Tibial nerve (tissue), 3 donors: ENCODE results near the gene FXYD5.
"Not testable (repeated sequence)": the region's sequence is repeated elsewhere in the genome, so short reads cannot be mapped to it uniquely, and the experiment has no call there.

Experiments used
- CTCF ChIP-seq, 5 experiments: fragments of 200-600 bp in 3 of 5; fragments of 450-650 bp in 2 of 5; sonication (generic) in 3 of 5; IDR thresholded peaks; one replicate each; pipeline ENCODE4 v1.5.1; 2016 to 2019; ENCODE audit warnings: antibody characterized with exemption in 5 of 5, mild to moderate bottlenecking in 3 of 5, moderate library complexity in 2 of 5
- POLR2A ChIP-seq, 2 donors: fragments of 450-650 bp; IDR thresholded peaks; one replicate each; pipeline ENCODE4 v1.6.1; 2017; ENCODE audit warnings: antibody characterized with exemption in 2 of 2, mild to moderate bottlenecking in 2 of 2, moderate library complexity in 2 of 2

DNA sequence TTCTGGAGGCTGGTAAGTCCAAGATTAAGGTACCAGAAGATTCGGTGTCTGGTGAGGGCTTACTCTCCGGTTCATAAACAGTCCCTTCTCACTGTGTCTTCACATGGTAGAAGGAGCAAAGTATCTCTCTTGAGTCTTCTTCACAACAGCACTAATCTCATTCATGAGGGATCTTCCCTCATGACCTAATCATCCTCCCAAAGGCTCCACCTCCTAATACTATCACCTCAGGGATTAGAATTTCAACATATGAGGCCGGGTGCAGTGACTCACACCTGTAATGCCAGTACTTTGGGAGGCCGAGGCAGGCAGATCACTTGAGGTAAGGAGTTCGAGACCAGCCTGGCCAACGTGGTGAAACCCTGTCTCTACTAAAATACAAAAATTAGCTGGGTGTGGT lies 42.3 kb downstream of the FXYD5 start:
- TF ChIP-seq CTCF, POLR2A (IDR thresholded peaks at IDR 0.05): not testable (repeated sequence)
